ENCODE data around the gene ROR1. TPM values are rescaled to one million over a fixed set of nuclear protein-coding genes. Genes with fewer than 3 reads are reported as not detected.

Gene ROR1
- polyA plus RNA-seq, 1 of the 3 experiments (the other 2 are of a cell fraction): 4.0 TPM

Small RNAs within 50 kb of the gene (small RNA-seq; reads per million reads assigned to genes)
- gene RF00019: 0 reads per million in 7 experiments
- 0 reads per million in 7 experiments for gene RNU6-809P

Other genes starting within 250 kb of the ROR1 start
- gene PGM1, start 180.6 kb upstream of the ROR1 start, polyA plus RNA-seq (2012; rRNA removed): 19.3 and 20.7 TPM in 2 replicates